H9 (cell line): ENCODE measurements around the gene FGF12. TPM values are rescaled to one million over a fixed set of nuclear protein-coding genes. Genes with fewer than 3 reads are reported as not detected.

Experiments
- DNase-seq: peaks from one replicate; pipeline ENCODE4 v3.0.0-alpha.2; 2017
- H2AFZ ChIP-seq: one replicate; pipeline ENCODE4 v1.6.1; 2013; ENCODE audit warnings: mild to moderate bottlenecking, low read length, control low read depth, moderate library complexity
- H2AK5ac ChIP-seq: 2 replicates; pipeline ENCODE4 v1.6.1; 2013; ENCODE audit warnings: low read length, control low read depth, mixed read lengths; ENCODE audit not compliant: insufficient read length
- H2BK120ac ChIP-seq: one replicate; pipeline ENCODE4 v1.6.1; 2013; ENCODE audit warnings: low read depth, mild to moderate bottlenecking, low read length, control low read depth, inconsistent platforms; ENCODE audit not compliant: poor library complexity, severe bottlenecking
- H2BK12ac ChIP-seq: 2 replicates; pipeline ENCODE4 v1.6.1; 2013; ENCODE audit warnings: low read length, control low read depth, mixed read lengths, low read depth; ENCODE audit not compliant: insufficient read length
- H2BK15ac ChIP-seq: 2 replicates; pipeline ENCODE4 v1.6.1; 2013; ENCODE audit warnings: low read depth, low read length, control low read depth
- H2BK20ac ChIP-seq: one replicate; pipeline ENCODE4 v1.6.1; 2013; ENCODE audit warnings: low read depth, mild to moderate bottlenecking, low read length, control low read depth, inconsistent platforms; ENCODE audit not compliant: poor library complexity, severe bottlenecking
- H2BK5ac ChIP-seq: 2 replicates; pipeline ENCODE4 v1.6.1; 2013; ENCODE audit warnings: low read length, control low read depth, mixed read lengths; ENCODE audit not compliant: insufficient read length
- H3K14ac ChIP-seq: 2 replicates; pipeline ENCODE4 v1.6.1; 2013; ENCODE audit warnings: low read length, control low read depth; ENCODE audit not compliant: insufficient read depth
- H3K18ac ChIP-seq: 2 replicates; pipeline ENCODE4 v1.6.1; 2013; ENCODE audit warnings: low read depth, mild to moderate bottlenecking, mixed read lengths, low read length, control low read depth; ENCODE audit not compliant: insufficient read length
- H3K23ac ChIP-seq: 2 replicates; pipeline ENCODE4 v1.6.1; 2013; ENCODE audit warnings: low read length, control low read depth, mixed read lengths, low read depth; ENCODE audit not compliant: insufficient read length
- H3K23me2 ChIP-seq: 2 replicates; pipeline ENCODE4 v1.6.1; 2013; ENCODE audit warnings: low read depth, mild to moderate bottlenecking, mixed read lengths, low read length, control low read depth; ENCODE audit not compliant: insufficient read length, poor library complexity, severe bottlenecking
- H3K27ac ChIP-seq: 2 replicates; pipeline ENCODE4 v1.5.1; 2013; ENCODE audit warnings: low read length, control low read depth, mixed read lengths, low read depth; ENCODE audit not compliant: insufficient read length
- H3K27me3 ChIP-seq: 2 replicates; pipeline ENCODE4 v1.6.1; 2013; ENCODE audit warnings: low read length, control low read depth, inconsistent platforms; ENCODE audit not compliant: insufficient read depth
- H3K4ac ChIP-seq: 2 replicates; pipeline ENCODE4 v1.6.1; 2013; ENCODE audit warnings: low read depth, mild to moderate bottlenecking, control low read depth, inconsistent platforms, low read length, moderate library complexity
- H3K4me1 ChIP-seq: 2 replicates; pipeline ENCODE4 v1.6.1; 2013; ENCODE audit warnings: low read length, control low read depth, inconsistent platforms; ENCODE audit not compliant: insufficient read depth
- H3K4me2 ChIP-seq: 2 replicates; pipeline ENCODE4 v1.6.1; 2013; ENCODE audit warnings: low read length, control low read depth, mixed read lengths; ENCODE audit not compliant: insufficient read length, insufficient read depth
- H3K56ac ChIP-seq: 2 replicates; pipeline ENCODE4 v1.6.1; 2013; ENCODE audit warnings: low read depth, mild to moderate bottlenecking, mixed read lengths, low read length, control low read depth; ENCODE audit not compliant: insufficient read length
- H3K79me1 ChIP-seq: 2 replicates; pipeline ENCODE4 v1.6.1; 2013; ENCODE audit warnings: low read depth, mild to moderate bottlenecking, moderate library complexity, low read length, control low read depth, inconsistent platforms; ENCODE audit not compliant: insufficient read depth, poor library complexity, severe bottlenecking
- H3K79me2 ChIP-seq: 2 replicates; pipeline ENCODE4 v1.6.1; 2013; ENCODE audit warnings: low read length, control low read depth, inconsistent platforms; ENCODE audit not compliant: insufficient read depth
- H3K9ac ChIP-seq: 2 replicates; pipeline ENCODE4 v1.6.1; 2013; ENCODE audit warnings: low read length, control low read depth, mixed read lengths; ENCODE audit not compliant: insufficient read length; ENCODE audit errors: extremely low read depth
- H3K9me3 ChIP-seq: one replicate; pipeline ENCODE4 v1.6.1; 2013; ENCODE audit warnings: low read depth, low read length, inconsistent platforms; ENCODE audit not compliant: control insufficient read depth
- H3T11ph ChIP-seq: one replicate; pipeline ENCODE4 v1.6.1; 2013; ENCODE audit warnings: mild to moderate bottlenecking, low read length, control low read depth, inconsistent platforms
- H4K20me1 ChIP-seq: one replicate; pipeline ENCODE4 v1.6.1; 2013; ENCODE audit not compliant: control insufficient read depth, insufficient read length, insufficient read depth
- H4K5ac ChIP-seq: 2 replicates; pipeline ENCODE4 v1.6.1; 2013; ENCODE audit warnings: low read depth, mild to moderate bottlenecking, mixed read lengths, low read length, control low read depth; ENCODE audit not compliant: insufficient read length
- H4K8ac ChIP-seq: replicated peaks from 2 replicates; pipeline ENCODE4 v1.6.1; 2013; ENCODE audit warnings: low read length, control low read depth, mixed read lengths, low read depth; ENCODE audit not compliant: insufficient read length
- H4K91ac ChIP-seq: 2 replicates; pipeline ENCODE4 v1.6.1; 2013; ENCODE audit warnings: low read depth, mild to moderate bottlenecking, moderate library complexity, mixed read lengths, low read length, control low read depth; ENCODE audit not compliant: insufficient read length
- H3K27ac Mint-ChIP-seq, 3 experiments: 2 replicates in 2 of 3; 3 replicates in 1 of 3; pipeline ENCODE4 v1.8.0; 2020 to 2021; ENCODE audit warnings: mixed read lengths in 3 of 3, mild to moderate bottlenecking in 1 of 3, moderate library complexity in 1 of 3
- H3K27me3 Mint-ChIP-seq: 2 replicates; pipeline ENCODE4 v1.8.0; 2021; ENCODE audit warnings: low read depth, mild to moderate bottlenecking, moderate library complexity, mixed read lengths
- H3K36me3 Mint-ChIP-seq, 3 experiments: 2 replicates in 2 of 3; 3 replicates in 1 of 3; pipeline ENCODE4 v1.8.0; 2020 to 2021; ENCODE audit warnings: low read depth in 3 of 3, mixed read lengths in 3 of 3; ENCODE audit not compliant: insufficient read depth in 1 of 3
- H3K4me1 Mint-ChIP-seq, 2 experiments: 2 replicates each; pipeline ENCODE4 v1.8.0; 2020; ENCODE audit warnings: mixed read lengths in 2 of 2
- H3K4me3 Mint-ChIP-seq, 2 experiments: 2 replicates in 1 of 2; 3 replicates in 1 of 2; pipeline ENCODE4 v1.8.0; 2020 to 2021; ENCODE audit warnings: mild to moderate bottlenecking in 2 of 2, mixed read lengths in 2 of 2, moderate library complexity in 1 of 2
- H3K9me3 Mint-ChIP-seq, 2 experiments: 2 replicates in 1 of 2; 3 replicates in 1 of 2; pipeline ENCODE4 v1.8.0; 2020; ENCODE audit warnings: mild to moderate bottlenecking in 2 of 2, mixed read lengths in 2 of 2, moderate library complexity in 1 of 2
- CTCF ChIP-seq: fragments of 200-600 bp; sonication (generic); conservative IDR thresholded peaks from 3 replicates; pipeline ENCODE4 v1.8.0; 2021; ENCODE audit warnings: antibody characterized with exemption, mild to moderate bottlenecking
- WGBS: extraction: QIAGEN DNeasy Blood & Tissue Kit; methylation state at CpG from one replicate; pipeline ENCODE4 v1.1.7; 2013; ENCODE audit warnings: missing lambda C conversion rate, low lambda C conversion rate, mixed read lengths; ENCODE audit not compliant: insufficient read length; ENCODE audit errors: extremely low coverage; 5-methylcytosine and 5-hydroxymethylcytosine counted together
- total RNA-seq: library from RNA; stranded (reverse); gene quantifications from 2 replicates; pipeline ENCODE4 v1.2.1, GENCODE V29; 2021

FGF12 gene
- total RNA-seq, 1 experiment from 2014 or later, result 5.6 TPM

DNA sequence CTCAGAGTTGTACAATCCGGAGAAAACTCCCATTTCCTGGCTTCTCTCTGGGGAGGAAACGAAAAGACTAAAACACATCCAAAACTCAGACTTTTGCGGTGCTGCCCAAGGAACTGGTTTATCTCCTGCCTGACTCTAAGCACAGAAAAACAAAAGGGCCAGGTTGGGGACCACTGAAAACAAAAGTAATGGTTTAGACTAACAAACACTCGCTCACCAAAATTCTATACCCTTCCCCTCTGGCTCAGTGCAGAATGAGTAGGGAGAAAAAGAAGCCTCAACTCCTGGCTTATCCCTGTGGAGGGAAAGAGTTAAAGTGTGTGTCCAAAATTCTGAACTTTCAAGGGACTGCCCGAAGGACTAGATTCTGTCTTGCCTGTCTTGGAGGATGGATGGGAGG is 173.6 kb downstream of the FGF12 start:
- Histone ChIP-seq H2BK15ac (no peak overlapping the region), H3K9ac (no peak overlapping the region), H2AK5ac (no peak overlapping the region), H2BK120ac (no peak overlapping the region), H3K4ac (no peak overlapping the region), H3K18ac (no peak overlapping the region), H3K9me3 (no peaks in the 10 kb centered on the region), H4K5ac (no peak overlapping the region), H3K27ac (no peak overlapping the region), H3K23ac (no peak overlapping the region), H2BK20ac (no peak overlapping the region), H3K27me3 (no peaks in the 10 kb centered on the region), H3K56ac (no peak overlapping the region), H4K91ac (no peak overlapping the region), H2BK5ac (no peak overlapping the region), H3K4me2 (no peak overlapping the region), H3T11ph (no peak overlapping the region), H2AFZ (no peak overlapping the region), H3K23me2 (no peaks in the 10 kb centered on the region), H2BK12ac (no peak overlapping the region), H3K79me1 (no peaks in the 10 kb centered on the region), H4K8ac (no peak overlapping the region), H3K4me1 (no peaks in the 10 kb centered on the region), H4K20me1 (no peaks in the 10 kb centered on the region), H3K79me2 (no peaks in the 10 kb centered on the region), H3K14ac (no peak overlapping the region)
- WGBS, result no CpG with 5 or more reads among the region's 5 CpGs
- Mint-ChIP-seq H3K27me3 (0 out of 2 replicates have a peak, but pooled peaks cover 1% of the 10 kb centered on the region), H3K9me3 (peaks cover 2 to 6% of the 10 kb centered on the region in 2 experiments; a peak in 2 of 5 replicates), H3K4me1 (peaks cover 9 to 10% of the 10 kb centered on the region in 2 experiments), H3K36me3 (no peaks in the 10 kb centered on the region; a peak in 2 of 7 replicates), H3K4me3 (no peak overlapping the region), H3K27ac (0 out of 7 replicates have a peak overlapping the region, but pooled peaks of 1 of the 3 experiments have one; percentile 16)
- DNase-seq, result no peak
- no peak for TF ChIP-seq CTCF
